GM18868 (cell line): ENCODE results near the gene UTP4.

Experiments
- ATAC-seq: cut with Tn5 transposase; IDR thresholded peaks from one replicate; pipeline ENCODE4 v1.9.1; 2021; ENCODE audit warnings: mild to moderate bottlenecking, moderate library complexity; ENCODE audit not compliant: unreplicated experiment

Gene UTP4

DNA sequence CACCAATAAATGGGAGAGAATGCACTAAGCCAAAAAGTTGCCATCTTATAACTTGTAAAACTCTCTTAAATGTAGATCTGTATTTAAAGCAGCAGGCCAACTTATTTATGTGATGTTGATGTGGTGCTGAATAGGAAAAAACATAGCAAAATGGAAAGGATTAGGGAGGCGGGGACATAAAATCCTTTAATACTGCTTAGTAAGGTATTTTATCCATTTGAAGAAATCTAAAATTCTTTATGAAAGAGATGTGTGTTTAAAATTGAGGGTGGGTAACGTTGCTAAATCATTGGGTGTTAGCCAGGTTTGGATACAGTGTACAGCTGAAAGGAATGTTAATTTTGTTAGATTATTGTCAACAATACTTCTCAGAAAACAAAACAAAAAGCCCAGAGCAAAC is 68.8 kb downstream of the UTP4 start:
- ATAC-seq, result no peak

DNA sequence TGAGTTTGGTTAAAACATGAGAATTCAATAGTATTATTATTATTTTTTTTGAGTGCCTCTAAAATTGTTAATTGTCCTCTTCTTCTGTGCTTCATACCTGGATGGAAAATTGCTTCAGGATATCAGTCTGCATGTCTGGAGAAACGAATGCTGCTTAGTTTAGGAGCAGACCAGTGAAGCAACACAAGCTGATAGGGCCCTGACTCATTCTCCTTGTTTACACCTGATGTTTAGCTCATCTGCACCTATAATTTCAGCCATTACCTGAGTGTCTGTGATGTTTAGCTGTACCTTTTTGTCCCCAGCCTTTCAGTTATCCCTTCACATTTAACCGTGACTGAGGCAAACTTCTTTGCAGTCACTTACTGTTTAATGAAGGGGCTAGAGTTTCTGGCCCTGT is 69.3 kb downstream of the UTP4 start:
- ATAC-seq, result no peak

- ATAC-seq, result no peak
Observed at GRCh38 chr16:69204172-69204571, 71.7 kb downstream of the UTP4 start.

- no peak for ATAC-seq
Observed at GRCh38 chr16:69209735-69210134, 77.3 kb downstream of the UTP4 start.

DNA sequence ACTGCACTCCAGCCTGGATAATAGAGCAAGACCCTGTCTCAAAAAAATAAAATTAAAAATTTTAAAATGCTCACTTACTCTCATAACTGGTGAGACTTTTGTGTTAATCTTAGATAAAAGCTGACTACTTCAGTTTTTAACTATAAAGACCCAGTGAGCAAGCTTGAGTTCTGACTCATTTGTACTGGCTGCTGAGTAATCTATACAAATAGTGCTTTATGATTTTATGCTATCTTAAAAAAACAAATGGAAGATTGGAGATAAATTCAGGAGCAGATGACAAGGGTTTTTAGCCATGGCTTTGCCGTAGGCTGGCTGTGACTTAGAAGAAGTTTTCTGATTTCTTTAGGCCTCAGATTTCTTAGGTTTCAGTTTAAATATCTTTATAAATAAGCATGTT is 85.0 kb downstream of the UTP4 start:
- ATAC-seq, result no peak
